ENCODE data around the gene SSTR4. TPM values are rescaled to one million over a fixed set of nuclear protein-coding genes. Genes with fewer than 3 reads are reported as not detected.

SSTR4 gene
- total and polyA plus RNA-seq, 4 donors = 0.06 TPM; not detected in 3

DNA sequence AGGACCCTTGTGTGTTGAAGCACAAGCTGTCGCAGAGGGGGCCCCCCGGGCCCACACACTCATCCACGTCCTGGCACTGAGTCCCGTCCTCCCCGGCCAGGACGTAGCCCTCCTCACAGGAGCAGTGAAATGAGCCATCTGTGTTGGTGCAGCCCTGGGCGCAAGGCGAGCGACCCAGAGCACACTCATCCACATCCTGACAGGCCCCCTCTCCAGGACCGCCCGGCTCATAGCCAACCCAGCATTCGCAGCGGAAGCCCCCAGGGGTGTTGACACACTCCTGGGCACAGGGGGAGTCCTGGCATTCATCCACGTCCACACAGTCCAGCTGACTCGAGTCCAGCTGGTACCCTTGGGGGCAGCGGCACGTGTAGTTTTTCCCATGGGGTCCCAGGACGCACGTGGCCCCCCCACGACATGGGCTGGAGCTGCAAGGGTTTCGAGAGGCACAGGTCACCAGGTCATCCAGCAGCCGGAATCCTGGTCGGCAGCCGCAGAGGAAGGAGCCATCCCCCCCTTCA is 49.8 kb downstream of the SSTR4 start:
- Histone ChIP-seq H3K4me3 (peak overlapping the region; percentile 53), H3K36me3 (ENCODE audit: control insufficient read depth in 4 of 4, insufficient read depth in 4 of 4, low read length in 4 of 4) (no peaks in the 10 kb centered on the region), H3K9ac (ENCODE audit: insufficient read depth in 1 of 2, low read length in 2 of 2) (no peak overlapping the region), H3K9me3 (ENCODE audit: control insufficient read depth in 4 of 4, insufficient read depth in 3 of 4, low read length in 3 of 4) (no peaks in the 10 kb centered on the region), H3K27ac (ENCODE audit: low read depth in 1 of 2, low read length in 1 of 2) (peak overlapping the region; percentile 92 to 95), H3K27me3 (ENCODE audit: control insufficient read depth in 3 of 3, insufficient read depth in 3 of 3, low read length in 2 of 3) (no peaks in the 10 kb centered on the region), H3K4me1 (ENCODE audit: control insufficient read depth in 5 of 5, insufficient read depth in 5 of 5, low read length in 5 of 5) (peaks cover 0 to 37% (median 5%) of the 10 kb centered on the region in 5 donors)
- ATAC-seq (ENCODE audit: insufficient read depth, low FRiP score) (no peak), DNase-seq (peak; percentile 57 to 70 (median 59))
- WGBS, 2 donors = 64 to 75% methylated on average over 22 to 24 of the region's 24 CpGs
- TF ChIP-seq, protein P1, sequence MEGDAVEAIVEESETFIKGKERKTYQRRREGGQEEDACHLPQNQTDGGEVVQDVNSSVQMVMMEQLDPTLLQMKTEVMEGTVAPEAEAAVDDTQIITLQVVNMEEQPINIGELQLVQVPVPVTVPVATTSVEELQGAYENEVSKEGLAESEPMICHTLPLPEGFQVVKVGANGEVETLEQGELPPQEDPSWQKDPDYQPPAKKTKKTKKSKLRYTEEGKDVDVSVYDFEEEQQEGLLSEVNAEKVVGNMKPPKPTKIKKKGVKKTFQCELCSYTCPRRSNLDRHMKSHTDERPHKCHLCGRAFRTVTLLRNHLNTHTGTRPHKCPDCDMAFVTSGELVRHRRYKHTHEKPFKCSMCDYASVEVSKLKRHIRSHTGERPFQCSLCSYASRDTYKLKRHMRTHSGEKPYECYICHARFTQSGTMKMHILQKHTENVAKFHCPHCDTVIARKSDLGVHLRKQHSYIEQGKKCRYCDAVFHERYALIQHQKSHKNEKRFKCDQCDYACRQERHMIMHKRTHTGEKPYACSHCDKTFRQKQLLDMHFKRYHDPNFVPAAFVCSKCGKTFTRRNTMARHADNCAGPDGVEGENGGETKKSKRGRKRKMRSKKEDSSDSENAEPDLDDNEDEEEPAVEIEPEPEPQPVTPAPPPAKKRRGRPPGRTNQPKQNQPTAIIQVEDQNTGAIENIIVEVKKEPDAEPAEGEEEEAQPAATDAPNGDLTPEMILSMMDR (IDR thresholded peaks at IDR 0.05; ENCODE audit: control extremely low read depth, extremely low read depth) = no peak

DNA sequence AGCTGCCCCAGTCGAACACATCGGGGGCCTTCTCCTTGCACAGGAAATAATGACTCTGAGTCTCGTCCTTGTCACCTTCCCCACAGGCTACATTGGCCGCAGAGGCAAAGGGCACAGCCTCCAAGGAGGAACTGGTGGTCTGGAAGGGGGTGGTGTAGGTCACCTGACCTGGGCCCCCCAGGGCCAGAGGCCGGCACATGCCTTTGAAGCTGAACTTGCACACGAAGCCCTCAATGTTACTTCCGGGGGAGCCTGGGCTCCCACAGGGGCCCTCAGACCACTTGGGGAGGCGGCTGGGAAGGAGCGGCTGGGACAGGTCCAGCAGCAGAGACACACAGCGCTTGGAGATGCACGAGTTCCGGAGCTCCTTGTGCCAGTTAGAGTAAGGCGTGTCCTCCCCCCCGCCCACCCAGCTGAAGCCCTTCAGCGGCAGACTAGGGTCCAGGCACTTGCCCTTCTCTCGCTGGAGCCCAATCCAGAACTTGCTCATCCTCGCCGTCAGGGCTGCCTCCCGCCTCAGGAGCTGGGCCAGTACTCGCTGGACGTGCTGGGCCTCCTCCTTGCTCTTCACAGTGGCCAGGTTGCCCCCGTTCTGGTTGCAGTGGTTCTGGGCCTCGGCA is 50.4 kb downstream of the SSTR4 start:
- 40 to 57% methylated on average over 23 of the region's 23 CpGs for WGBS, 2 donors
- H3K36me3 ChIP-seq (ENCODE audit: control insufficient read depth in 4 of 4, insufficient read depth in 4 of 4, low read length in 4 of 4) = no peaks in the 10 kb centered on the region
- DNase-seq (no peak), ATAC-seq (ENCODE audit: insufficient read depth, low FRiP score) (no peak)
- TF ChIP-seq, protein P1 (IDR thresholded peaks at IDR 0.05; ENCODE audit: control extremely low read depth, extremely low read depth) = no peak
- H3K4me3 ChIP-seq = peak overlapping the region; percentile 53
- H3K9ac ChIP-seq (ENCODE audit: insufficient read depth in 1 of 2, low read length in 2 of 2) = no peak overlapping the region
- no peaks in the 10 kb centered on the region for H3K27me3 ChIP-seq (ENCODE audit: control insufficient read depth in 3 of 3, insufficient read depth in 3 of 3, low read length in 2 of 3)
- H3K27ac ChIP-seq (ENCODE audit: low read depth in 1 of 2, low read length in 1 of 2) = peak overlapping the region; percentile 92 to 95
- H3K9me3 ChIP-seq (ENCODE audit: control insufficient read depth in 4 of 4, insufficient read depth in 3 of 4, low read length in 3 of 4) = no peaks in the 10 kb centered on the region
- peaks cover 0 to 37% (median 3%) of the 10 kb centered on the region in 5 donors for H3K4me1 ChIP-seq (ENCODE audit: control insufficient read depth in 5 of 5, insufficient read depth in 5 of 5, low read length in 5 of 5)

DNA sequence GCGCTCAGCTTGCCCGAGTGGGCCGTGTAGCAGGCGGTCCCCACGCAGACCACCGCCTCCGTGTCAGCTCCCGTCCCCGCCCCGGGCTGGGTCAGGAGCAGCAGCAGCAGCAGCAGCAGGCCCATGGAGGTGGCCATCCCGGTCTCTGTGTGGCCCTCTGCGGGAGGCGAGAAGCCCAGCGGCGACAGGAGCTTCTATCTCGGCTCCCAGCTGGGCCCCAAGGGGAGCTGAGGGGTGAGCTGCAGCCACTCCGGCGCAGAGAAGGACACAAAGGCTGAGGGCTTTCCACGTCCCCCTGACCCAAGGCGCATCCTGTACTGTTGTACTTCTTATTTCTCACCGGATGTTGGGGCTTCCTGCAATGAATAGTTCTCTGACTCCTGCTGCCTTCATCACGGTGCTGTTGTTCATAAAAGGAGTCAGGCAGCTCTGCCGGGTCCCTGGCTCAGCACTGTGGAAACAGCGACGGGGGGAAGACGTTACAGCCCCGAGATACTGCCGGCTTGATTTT is 51.0 kb downstream of the SSTR4 start, which contains the start of gene CD93:
Gene CD93 (minus strand): TSS at position 269 of the 511 bp plus-strand sequence. CDS start 132 bp downstream, at position 137.
- Histone ChIP-seq H3K27me3 (ENCODE audit: control insufficient read depth in 3 of 3, insufficient read depth in 3 of 3, low read length in 2 of 3) (no peaks in the 10 kb centered on the region), H3K36me3 (ENCODE audit: control insufficient read depth in 4 of 4, insufficient read depth in 4 of 4, low read length in 4 of 4) (no peaks in the 10 kb centered on the region), H3K9me3 (ENCODE audit: control insufficient read depth in 4 of 4, insufficient read depth in 3 of 4, low read length in 3 of 4) (no peaks in the 10 kb centered on the region), H3K4me1 (ENCODE audit: control insufficient read depth in 5 of 5, insufficient read depth in 5 of 5, low read length in 5 of 5) (peaks cover 0 to 37% (median 2%) of the 10 kb centered on the region in 5 donors), H3K9ac (ENCODE audit: insufficient read depth in 1 of 2, low read length in 2 of 2) (no peak within 1 kb of the TSS), H3K27ac (ENCODE audit: low read depth in 1 of 2, low read length in 1 of 2) (peak within 1 kb of the TSS; percentile 92 to 95), H3K4me3 (peak within 1 kb of the TSS; percentile 53)
- TF ChIP-seq, protein P1 (IDR thresholded peaks at IDR 0.05; ENCODE audit: control extremely low read depth, extremely low read depth) = no peak
- peak; percentile 27 to 79 (median 63) for DNase-seq
- WGBS, 2 donors = 27 to 42% methylated on average over 28 of the region's 28 CpGs
- ATAC-seq (ENCODE audit: insufficient read depth, low FRiP score) = no peak

Data from lung (tissue), 12 donors.